ENCODE data around the gene ZNF260.
"Not testable (repeated sequence)": the region's sequence is repeated elsewhere in the genome, so short reads cannot be mapped to it uniquely, and the experiment has no call there.

Gene ZNF260

DNA sequence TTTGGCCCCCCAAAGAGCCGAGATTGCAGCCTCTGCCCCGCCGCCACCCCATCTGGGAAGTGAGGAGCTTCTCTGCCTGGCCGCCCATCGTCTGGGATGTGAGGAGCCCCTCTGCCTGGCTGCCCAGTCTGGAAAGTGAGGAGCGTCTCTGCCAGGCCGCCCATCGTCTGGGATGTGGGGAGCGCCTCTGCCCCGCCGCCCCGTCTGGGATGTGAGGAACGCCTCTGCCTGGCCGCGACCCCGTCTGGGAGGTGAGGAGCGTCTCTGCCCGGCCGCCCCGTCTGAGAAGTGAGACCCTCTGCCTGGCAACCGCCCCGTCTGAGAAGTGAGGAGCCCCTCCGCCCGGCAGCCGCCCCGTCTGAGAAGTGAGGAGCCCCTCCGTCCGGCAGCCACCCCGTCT, 37.2 kb downstream of the ZNF260 start:
- in situ Hi-C loops (cut with MboI; ENCODE audit: low sequenced_read_pairs): not testable (repeated sequence)

DNA sequence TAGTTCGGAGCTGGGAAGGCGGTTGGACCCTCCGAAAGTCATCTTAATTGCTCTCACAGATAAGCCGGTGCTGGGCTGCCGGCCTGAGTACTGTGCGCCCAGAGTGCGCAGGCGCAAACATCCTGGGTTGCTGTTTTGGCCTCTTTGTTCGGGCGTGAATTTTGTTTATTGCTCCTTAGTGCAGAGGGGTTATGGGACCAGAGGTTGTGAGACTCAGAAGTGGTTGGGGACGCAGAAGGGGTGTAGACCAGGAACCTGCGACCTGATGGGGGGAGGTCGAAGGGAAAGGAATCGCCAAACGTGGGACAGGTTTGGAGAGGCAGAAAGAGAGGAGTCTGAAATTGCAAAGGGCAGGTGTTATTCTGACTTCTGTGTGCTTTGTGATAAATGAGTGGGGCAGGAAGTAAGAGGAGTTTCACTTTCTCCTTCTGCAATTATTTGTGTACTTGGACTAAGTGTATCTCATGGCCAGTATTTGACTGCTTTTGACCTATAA, 38.1 kb downstream of the ZNF260 start:
- in situ Hi-C loops (cut with MboI; ENCODE audit: low sequenced_read_pairs): no loop called here

DNA sequence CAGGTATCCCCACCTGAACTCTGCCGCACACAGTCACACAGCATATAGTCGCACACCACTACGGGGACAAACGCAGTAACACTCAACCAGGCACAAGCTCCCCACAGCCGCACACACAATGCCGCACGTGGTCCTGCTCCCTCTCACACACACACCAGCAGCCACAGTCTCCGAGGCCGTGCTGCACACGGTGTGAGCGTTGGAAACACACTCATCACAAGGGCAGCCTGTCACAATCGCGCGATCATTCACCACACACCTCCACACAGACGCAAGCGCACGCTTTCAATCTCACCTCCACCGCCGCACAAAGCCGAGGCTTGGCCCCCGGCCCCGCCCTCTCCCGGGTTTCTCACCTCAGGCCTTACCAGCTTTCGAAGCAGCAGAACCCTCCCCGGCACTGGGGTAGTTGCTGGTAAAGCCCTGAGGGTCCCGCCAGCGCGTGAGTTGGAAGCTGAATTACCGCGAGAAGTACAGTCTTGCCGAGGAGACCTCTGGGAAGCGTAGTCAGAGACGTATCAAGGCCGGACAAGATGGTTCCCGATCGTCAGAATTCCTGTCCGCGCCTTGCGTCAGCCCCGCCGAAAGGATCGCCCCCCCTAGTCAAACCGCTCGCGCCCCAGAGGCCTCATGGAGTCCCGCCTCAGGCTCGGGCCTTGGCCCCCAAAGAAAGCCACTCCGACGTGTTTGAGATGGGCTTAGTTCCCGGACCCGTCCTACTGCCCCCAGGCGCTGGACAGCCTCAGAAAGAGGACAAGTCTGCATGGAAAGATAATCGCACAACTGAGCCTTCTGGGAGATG, 38.8 kb downstream of the ZNF260 start, which contains the start of gene ZNF566:
TSS of gene ZNF566 (minus strand) at position 444 of the 802 bp plus-strand sequence. CDS start 13,004 bp downstream, outside the sequence.
- in situ Hi-C loops (cut with MboI; ENCODE audit: low sequenced_read_pairs): no loop called here

DNA sequence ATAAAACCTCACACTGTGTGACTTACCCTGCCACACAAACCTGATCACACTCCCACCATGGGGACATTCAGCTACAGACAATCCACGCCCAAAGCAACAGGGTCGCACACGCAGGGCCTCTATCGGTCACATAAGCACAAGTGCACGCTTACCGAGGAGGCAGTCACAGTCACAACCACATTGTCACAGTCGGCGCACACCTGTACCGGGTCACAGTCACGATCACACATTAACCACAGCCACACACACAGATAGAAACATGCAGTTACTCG, 39.3 kb downstream of the ZNF260 start:
- in situ Hi-C loops (cut with MboI; ENCODE audit: low sequenced_read_pairs): no loop called here

DNA sequence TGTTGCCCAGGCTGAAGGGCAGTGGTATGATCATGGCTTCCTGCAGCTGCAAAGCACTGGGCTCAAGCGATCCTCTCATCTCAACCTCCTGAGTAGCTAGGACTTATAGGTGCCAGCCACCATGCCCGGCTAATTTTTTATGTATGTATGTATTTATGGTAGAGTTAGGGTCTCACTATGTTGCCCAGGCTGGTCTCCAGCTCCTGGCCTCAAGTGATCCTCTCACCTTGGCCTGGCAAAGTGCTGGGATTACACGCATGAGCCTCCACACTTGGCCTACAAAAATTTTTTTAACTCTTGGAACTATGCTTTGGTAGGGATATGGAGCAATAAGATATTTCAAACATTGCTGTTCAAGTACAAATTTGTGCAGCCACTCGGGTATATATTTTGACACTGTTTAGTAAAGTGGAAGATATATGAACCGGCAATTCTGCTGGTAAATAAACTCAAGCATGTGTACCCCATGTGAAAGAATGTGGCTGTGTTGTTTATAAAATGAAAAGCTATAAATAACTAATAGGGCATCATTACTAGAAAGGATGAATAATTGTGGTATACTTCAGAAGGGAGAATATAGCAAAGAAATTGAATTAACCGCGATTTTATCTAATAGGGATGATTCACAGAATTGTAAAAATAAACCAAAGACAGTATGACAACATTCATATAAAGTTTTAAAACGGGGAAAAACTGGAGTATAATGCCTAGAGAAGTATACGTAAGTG, 39.8 kb downstream of the ZNF260 start:
- in situ Hi-C loops (cut with MboI; ENCODE audit: low sequenced_read_pairs): no loop called here

DNA sequence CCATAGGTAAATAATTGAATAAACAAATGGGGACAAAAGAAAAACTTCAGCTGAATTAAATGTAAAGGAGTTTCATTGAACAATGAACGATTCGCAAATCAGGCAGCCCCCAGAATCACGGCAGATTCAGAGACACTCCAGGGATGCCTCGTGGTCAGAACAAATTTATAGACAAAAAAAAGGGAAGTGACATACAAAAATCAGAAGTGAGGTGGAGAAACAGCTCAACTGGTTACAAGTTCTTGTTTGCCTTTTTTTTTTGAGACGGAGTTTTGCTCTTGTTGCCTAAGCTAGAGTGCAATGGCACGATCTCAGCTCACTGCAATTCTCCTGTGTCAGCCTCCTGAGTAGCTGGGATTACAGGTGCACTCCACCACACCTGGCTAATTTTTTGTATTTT, 44.4 kb downstream of the ZNF260 start:
- in situ Hi-C loops (cut with MboI; ENCODE audit: low sequenced_read_pairs): no loop called here

DNA sequence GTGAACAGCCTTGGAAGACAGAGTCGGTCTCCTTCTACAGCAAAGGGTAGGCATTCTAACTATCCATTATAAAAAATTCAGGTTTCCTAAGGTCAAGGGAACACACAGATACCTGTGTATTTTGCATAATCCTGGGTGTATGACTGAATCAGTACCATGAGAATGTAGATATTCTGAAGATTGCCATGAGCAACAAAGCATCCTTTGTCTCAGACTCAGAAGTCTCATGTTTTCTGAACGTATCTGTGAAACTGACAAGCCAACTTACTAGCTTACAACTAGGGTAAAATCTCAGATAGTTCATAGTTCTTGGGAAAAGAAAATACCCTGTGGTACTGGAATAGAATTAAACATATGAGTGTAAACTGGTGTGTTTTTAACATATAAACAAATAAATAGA, 45.2 kb downstream of the ZNF260 start:
- in situ Hi-C loops (cut with MboI; ENCODE audit: low sequenced_read_pairs): no loop called here

Measured in HL-60/S4 (cell line).